ENCODE results near the gene TRIM26. TPM values are rescaled to one million over a fixed set of nuclear protein-coding genes. Genes with fewer than 3 reads are reported as not detected.

The TRIM26 gene
- total and polyA plus RNA-seq, 2 donors (not counting 1 experiment from before 2014, with no cell fraction given), result 49.5 to 73.2 TPM

DNA sequence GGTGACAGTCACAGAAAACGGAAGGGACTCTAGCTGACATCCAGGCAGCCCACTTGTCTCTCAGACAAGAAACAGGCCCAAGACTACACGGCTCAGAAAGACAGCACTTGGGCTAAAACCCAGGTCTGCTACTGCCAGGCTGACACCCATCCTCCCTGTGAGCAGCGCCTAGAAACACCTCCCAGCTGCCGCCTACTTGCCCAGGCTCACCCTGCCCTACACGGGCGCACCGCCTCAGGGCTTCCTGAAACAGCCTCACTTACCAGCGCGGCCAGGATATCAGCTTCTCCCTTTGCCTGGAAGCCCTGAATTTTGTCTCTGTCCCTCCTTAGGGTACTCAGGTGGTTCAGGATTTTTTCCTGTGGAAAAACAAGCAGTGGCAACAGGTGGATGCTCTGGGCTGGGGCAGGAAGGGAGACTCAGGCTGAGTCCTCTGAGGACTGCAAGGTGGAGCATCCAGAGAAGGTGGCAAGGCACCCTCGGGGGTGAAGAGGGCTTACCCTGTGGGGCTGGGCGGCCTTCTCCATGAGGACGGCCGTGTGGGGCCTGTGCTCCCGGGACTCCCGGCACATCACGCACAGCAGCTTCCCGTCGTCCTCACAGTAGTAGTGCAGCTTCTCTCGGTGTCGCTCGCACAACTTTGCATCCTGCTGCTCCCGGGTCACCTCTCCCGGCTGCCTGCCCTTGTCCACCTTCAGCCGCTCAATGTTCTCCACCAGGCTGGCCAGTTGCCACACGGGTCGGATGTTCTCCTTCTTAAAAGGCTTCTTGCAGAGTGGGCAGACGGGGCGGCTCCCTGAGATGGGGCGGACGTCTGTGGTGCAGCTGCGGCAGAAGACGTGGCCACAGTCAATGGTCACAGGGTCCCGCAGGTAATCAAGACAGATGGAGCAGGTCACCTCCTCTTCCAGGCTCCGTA lies 14.8 kb downstream of the TRIM26 start:
- Mint-ChIP-seq H3K27me3 (no peaks in the 10 kb centered on the region), H3K9me3 (ENCODE audit: insufficient read depth) (no peaks in the 10 kb centered on the region), H3K4me3 (no peak overlapping the region), H3K4me1 (peaks cover 28% of the 10 kb centered on the region), H3K27ac (no peak overlapping the region)
- Histone ChIP-seq H4K20me1 (ENCODE audit: control insufficient read depth, insufficient read depth, low read length, poor library complexity, severe bottlenecking) (peaks cover 62% of the 10 kb centered on the region), H3K9me3 (ENCODE audit: control extremely low read depth in 1 of 3, control insufficient read depth in 2 of 3, insufficient read depth in 1 of 3, low read length in 2 of 3) (no peaks in the 10 kb centered on the region), H3K9ac (ENCODE audit: low read length) (no peak overlapping the region), H2AFZ (ENCODE audit: insufficient read depth, low read depth, low read length, poor library complexity, severe bottlenecking) (no peak overlapping the region), H3K27ac (ENCODE audit: low read length in 2 of 2) (peak overlapping the region in 1 of 2 donors; percentile 9), H3K4me1 (ENCODE audit: control insufficient read depth in 2 of 2, insufficient read depth in 2 of 2, low read length in 2 of 2) (peaks cover 23 to 27% of the 10 kb centered on the region in 2 donors), H3K79me2 (ENCODE audit: control insufficient read depth, insufficient read depth, low read length) (peaks cover 59% of the 10 kb centered on the region), H3K27me3 (replicated peaks in 1 of 4; ENCODE audit: control extremely low read depth in 1 of 4, control insufficient read depth in 3 of 4, insufficient read depth in 4 of 4, low read length in 3 of 4) (no peaks in the 10 kb centered on the region), H3K4me3 (ENCODE audit: control extremely low read depth in 1 of 5, extremely low read depth in 1 of 5, insufficient read depth in 1 of 5, low read depth in 2 of 5, low read length in 4 of 5) (no peak overlapping the region), H3K36me3 (replicated peaks in 1 of 2; ENCODE audit: control extremely low read depth in 1 of 2, control insufficient read depth in 1 of 2, extremely low read depth in 1 of 2, insufficient read depth in 2 of 2, low read length in 1 of 2) (peaks cover 0 to 73% of the 10 kb centered on the region in 2 experiments), H3K4me2 (replicated peaks; ENCODE audit: low read depth, low read length, poor library complexity, severe bottlenecking) (no peak overlapping the region)
- no peak for ATAC-seq (ENCODE audit: low read depth)
- intact Hi-C loops (cut with micrococcal nuclease), result no loop called here
- CTCF ChIA-PET, result no interaction called here
- no peak for DNase-seq
- TF ChIP-seq, protein P1, sequence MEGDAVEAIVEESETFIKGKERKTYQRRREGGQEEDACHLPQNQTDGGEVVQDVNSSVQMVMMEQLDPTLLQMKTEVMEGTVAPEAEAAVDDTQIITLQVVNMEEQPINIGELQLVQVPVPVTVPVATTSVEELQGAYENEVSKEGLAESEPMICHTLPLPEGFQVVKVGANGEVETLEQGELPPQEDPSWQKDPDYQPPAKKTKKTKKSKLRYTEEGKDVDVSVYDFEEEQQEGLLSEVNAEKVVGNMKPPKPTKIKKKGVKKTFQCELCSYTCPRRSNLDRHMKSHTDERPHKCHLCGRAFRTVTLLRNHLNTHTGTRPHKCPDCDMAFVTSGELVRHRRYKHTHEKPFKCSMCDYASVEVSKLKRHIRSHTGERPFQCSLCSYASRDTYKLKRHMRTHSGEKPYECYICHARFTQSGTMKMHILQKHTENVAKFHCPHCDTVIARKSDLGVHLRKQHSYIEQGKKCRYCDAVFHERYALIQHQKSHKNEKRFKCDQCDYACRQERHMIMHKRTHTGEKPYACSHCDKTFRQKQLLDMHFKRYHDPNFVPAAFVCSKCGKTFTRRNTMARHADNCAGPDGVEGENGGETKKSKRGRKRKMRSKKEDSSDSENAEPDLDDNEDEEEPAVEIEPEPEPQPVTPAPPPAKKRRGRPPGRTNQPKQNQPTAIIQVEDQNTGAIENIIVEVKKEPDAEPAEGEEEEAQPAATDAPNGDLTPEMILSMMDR (IDR thresholded peaks at IDR 0.05), result no peak
- no peak for TF ChIP-seq EZH2 (IDR thresholded peaks at IDR 0.05; ENCODE audit: borderline replicate concordance, insufficient read depth, low read depth, low read length, poor library complexity, severe bottlenecking)
- 96% methylated on average over 32 of the region's 34 CpGs for WGBS (ENCODE audit: insufficient coverage)
- POLR2A ChIA-PET, result no interaction called here

DNA sequence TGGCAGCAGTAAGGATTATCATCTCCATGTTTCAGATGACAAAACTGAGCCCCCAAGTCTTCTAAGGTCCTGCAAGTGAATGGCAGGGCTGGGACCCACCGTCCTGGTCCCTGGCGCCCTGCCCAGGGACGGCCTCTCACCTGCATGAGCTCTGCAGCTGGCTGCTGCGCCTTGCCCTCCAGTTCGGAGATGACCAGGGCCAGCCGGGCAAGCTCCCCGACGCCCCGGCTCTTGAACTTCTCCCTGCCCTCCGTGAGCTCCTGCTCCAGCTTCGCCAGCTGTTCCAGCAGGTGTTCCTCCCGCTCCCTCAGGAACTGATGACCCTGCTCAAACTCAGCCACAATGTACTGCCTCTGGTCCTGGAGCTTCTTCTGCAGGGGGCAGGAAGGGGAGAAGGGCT lies 16.8 kb downstream of the TRIM26 start:
- H3K9me3 Mint-ChIP-seq (ENCODE audit: insufficient read depth), result no peaks in the 10 kb centered on the region
- H3K4me1 ChIP-seq (ENCODE audit: control insufficient read depth in 2 of 2, insufficient read depth in 2 of 2, low read length in 2 of 2), result peaks cover 13 to 16% of the 10 kb centered on the region in 2 donors
- peaks cover 41% of the 10 kb centered on the region for H3K79me2 ChIP-seq (ENCODE audit: control insufficient read depth, insufficient read depth, low read length)
- no peaks in the 10 kb centered on the region for H3K27me3 ChIP-seq (replicated peaks in 1 of 4; ENCODE audit: control extremely low read depth in 1 of 4, control insufficient read depth in 3 of 4, insufficient read depth in 4 of 4, low read length in 3 of 4)
- peaks cover 20% of the 10 kb centered on the region for H3K4me1 Mint-ChIP-seq
- WGBS (ENCODE audit: insufficient coverage), result 98% methylated on average over 12 of the region's 12 CpGs
- H3K9me3 ChIP-seq (ENCODE audit: control extremely low read depth in 1 of 3, control insufficient read depth in 2 of 3, insufficient read depth in 1 of 3, low read length in 2 of 3), result no peaks in the 10 kb centered on the region
- no peak overlapping the region for H2AFZ ChIP-seq (ENCODE audit: insufficient read depth, low read depth, low read length, poor library complexity, severe bottlenecking)
- H3K9ac ChIP-seq (ENCODE audit: low read length), result no peak overlapping the region
- ChIA-PET CTCF (interaction anchor here (1.2 kb wide), 2 partner anchors 9 to 67 kb away, joined by 3 read pairs; no protein-coding TSS in a partner anchor), POLR2A (no interaction called here)
- no peak for DNase-seq
- no peaks in the 10 kb centered on the region for H3K27me3 Mint-ChIP-seq
- no peak overlapping the region for H3K4me2 ChIP-seq (replicated peaks; ENCODE audit: low read depth, low read length, poor library complexity, severe bottlenecking)
- no peak overlapping the region for H3K27ac ChIP-seq (ENCODE audit: low read length in 2 of 2)
- H4K20me1 ChIP-seq (ENCODE audit: control insufficient read depth, insufficient read depth, low read length, poor library complexity, severe bottlenecking), result peaks cover 54% of the 10 kb centered on the region
- H3K27ac Mint-ChIP-seq, result no peak overlapping the region
- H3K4me3 Mint-ChIP-seq, result no peak overlapping the region
- peaks cover 2 to 86% of the 10 kb centered on the region in 2 experiments for H3K36me3 ChIP-seq (replicated peaks in 1 of 2; ENCODE audit: control extremely low read depth in 1 of 2, control insufficient read depth in 1 of 2, extremely low read depth in 1 of 2, insufficient read depth in 2 of 2, low read length in 1 of 2)
- intact Hi-C loops (cut with micrococcal nuclease), result no loop called here
- ATAC-seq (ENCODE audit: low read depth), result no peak
- TF ChIP-seq EZH2 (IDR thresholded peaks at IDR 0.05; ENCODE audit: borderline replicate concordance, insufficient read depth, low read depth, low read length, poor library complexity, severe bottlenecking), result no peak
- TF ChIP-seq, protein P1 (IDR thresholded peaks at IDR 0.05), result no peak
- H3K4me3 ChIP-seq (ENCODE audit: control extremely low read depth in 1 of 5, extremely low read depth in 1 of 5, insufficient read depth in 1 of 5, low read depth in 2 of 5, low read length in 4 of 5), result no peak overlapping the region

All from B cell (primary cell).